ENCODE measurements around the gene RAB42. TPM values are rescaled to one million over a fixed set of nuclear protein-coding genes. Genes with fewer than 3 reads are reported as not detected.
A peak's percentile ranks its signal among the peaks of the same experiment; 100 is the strongest.
"Not testable (repeated sequence)": the region's sequence is repeated elsewhere in the genome, so short reads cannot be mapped to it uniquely, and the experiment has no call there.

The RAB42 gene
- polyA plus RNA-seq, 3 donors: 0.12 to 0.23 TPM; not detected in 1

DNA sequence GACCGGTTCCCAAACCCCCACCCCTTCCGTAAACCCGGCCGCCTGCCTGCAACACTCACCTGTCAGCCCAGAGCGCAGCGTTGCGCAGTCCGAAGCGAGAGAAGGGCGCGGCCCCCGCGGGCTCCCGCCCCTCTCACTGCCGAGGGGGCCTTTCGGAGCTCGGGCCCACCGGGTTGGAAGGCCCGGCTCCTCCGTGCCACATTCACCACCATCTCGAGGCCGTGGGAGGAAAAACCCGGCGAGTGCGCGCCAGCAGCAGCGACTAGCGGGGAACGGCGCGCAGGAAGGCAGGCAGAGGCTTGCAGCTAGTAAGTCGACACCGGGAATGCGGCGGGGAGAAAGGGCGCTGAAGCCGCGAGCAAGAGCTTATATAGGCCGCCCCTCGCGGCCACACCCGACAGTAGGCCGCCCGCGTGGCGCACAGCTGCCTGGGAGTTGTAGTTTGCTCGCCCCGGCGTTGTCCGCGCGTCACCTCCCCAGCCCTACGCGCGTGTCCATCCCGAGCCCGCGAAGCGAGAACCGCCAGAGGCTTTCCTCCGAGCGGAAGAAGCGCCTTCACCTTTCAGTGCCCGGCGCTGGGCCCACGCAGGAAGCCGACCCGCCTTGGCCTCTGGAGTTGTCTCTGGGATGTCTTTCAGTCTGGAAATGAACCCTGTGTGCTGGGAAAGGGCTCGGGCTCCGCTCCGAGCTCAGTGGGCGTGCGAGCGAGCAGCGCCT, 10.4 kb upstream of the RAB42 start:
- H2AFZ ChIP-seq (ENCODE audit: insufficient read depth, low read depth, low read length, poor library complexity, severe bottlenecking): peak overlapping the region; percentile 99
- peak overlapping the region; percentile 85 to 95 (median 93) for H3K27ac Mint-ChIP-seq
- H3K4me3 ChIP-seq (replicated peaks in 1 of 3; ENCODE audit: low read depth in 2 of 3, low read length in 3 of 3): peak overlapping the region; percentile 65 to 88 (median 82)
- TF ChIP-seq, protein P1, sequence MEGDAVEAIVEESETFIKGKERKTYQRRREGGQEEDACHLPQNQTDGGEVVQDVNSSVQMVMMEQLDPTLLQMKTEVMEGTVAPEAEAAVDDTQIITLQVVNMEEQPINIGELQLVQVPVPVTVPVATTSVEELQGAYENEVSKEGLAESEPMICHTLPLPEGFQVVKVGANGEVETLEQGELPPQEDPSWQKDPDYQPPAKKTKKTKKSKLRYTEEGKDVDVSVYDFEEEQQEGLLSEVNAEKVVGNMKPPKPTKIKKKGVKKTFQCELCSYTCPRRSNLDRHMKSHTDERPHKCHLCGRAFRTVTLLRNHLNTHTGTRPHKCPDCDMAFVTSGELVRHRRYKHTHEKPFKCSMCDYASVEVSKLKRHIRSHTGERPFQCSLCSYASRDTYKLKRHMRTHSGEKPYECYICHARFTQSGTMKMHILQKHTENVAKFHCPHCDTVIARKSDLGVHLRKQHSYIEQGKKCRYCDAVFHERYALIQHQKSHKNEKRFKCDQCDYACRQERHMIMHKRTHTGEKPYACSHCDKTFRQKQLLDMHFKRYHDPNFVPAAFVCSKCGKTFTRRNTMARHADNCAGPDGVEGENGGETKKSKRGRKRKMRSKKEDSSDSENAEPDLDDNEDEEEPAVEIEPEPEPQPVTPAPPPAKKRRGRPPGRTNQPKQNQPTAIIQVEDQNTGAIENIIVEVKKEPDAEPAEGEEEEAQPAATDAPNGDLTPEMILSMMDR (IDR thresholded peaks at IDR 0.05): no peak
- peaks cover 34% of the 10 kb centered on the region for H4K20me1 ChIP-seq (ENCODE audit: insufficient read depth, low read length)
- H3K36me3 Mint-ChIP-seq: peaks cover 27 to 29% of the 10 kb centered on the region in 2 donors
- H3K9me3 Mint-ChIP-seq: no peaks in the 10 kb centered on the region
- H3K27ac ChIP-seq (ENCODE audit: low read depth in 1 of 2, low read length in 2 of 2): peak overlapping the region; percentile 76 to 78
- H3K4me3 Mint-ChIP-seq: peak overlapping the region; percentile 93 to 94
- H3K9me3 ChIP-seq (replicated peaks in 1 of 2; ENCODE audit: control insufficient read depth in 1 of 2, insufficient read depth in 1 of 2, low read length in 2 of 2): no peaks in the 10 kb centered on the region
- no peaks in the 10 kb centered on the region for H3K27me3 ChIP-seq (ENCODE audit: control insufficient read depth in 2 of 2, insufficient read depth in 2 of 2, low read length in 2 of 2)
- peaks cover 25 to 34% of the 10 kb centered on the region in 2 donors for H3K4me1 ChIP-seq (ENCODE audit: control insufficient read depth in 1 of 2, insufficient read depth in 2 of 2, low read length in 2 of 2)
- intact Hi-C loops (cut with micrococcal nuclease): loop anchor here in 1 of 2 donors (5.0 kb wide), 2 partner anchors 61 to 74 kb away; partner anchors contain the start of genes RCC1 and TAF12
- DNase-seq: peak; percentile 93 to 96 (median 95)
- H3K27me3 Mint-ChIP-seq (ENCODE audit: low read depth in 3 of 3): peaks cover 0 to 3% (median 0%) of the 10 kb centered on the region in 3 donors
- H3K79me2 ChIP-seq (ENCODE audit: insufficient read depth, low read length): peaks cover 27% of the 10 kb centered on the region
- H3K4me1 Mint-ChIP-seq: peaks cover 48% of the 10 kb centered on the region
- peak overlapping the region; percentile 82 for H3K9ac ChIP-seq (ENCODE audit: insufficient read depth, low read length, poor library complexity, severe bottlenecking)
- under 1% methylated on average over 75 of the region's 75 CpGs for WGBS (ENCODE audit: insufficient coverage)
- peak overlapping the region; percentile 98 for H3K4me2 ChIP-seq (replicated peaks; ENCODE audit: extremely low read depth, low read length, poor library complexity, severe bottlenecking)
- peaks cover 21 to 34% of the 10 kb centered on the region in 2 donors for H3K36me3 ChIP-seq (replicated peaks in 1 of 2; ENCODE audit: control insufficient read depth in 1 of 2, insufficient read depth in 2 of 2, low read length in 2 of 2)

DNA sequence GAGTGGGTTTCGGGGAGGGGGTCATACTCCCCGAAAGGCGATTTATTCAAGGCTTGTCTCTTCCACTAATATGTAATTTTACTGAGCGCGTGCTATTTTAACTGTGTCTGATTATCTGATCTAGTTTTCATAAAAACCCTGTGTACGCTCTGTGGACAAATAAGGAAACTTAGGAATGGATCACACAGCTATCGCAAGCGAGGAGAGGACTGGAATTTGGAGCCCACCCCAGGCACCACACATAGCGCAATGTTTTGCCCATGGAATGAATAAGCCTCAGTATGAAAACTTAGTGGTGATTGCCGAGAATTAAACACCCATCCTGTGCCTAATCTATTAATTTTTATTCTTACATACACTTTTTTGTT, 9.8 kb upstream of the RAB42 start:
- H3K9me3 ChIP-seq (replicated peaks in 1 of 2; ENCODE audit: control insufficient read depth in 1 of 2, insufficient read depth in 1 of 2, low read length in 2 of 2): no peaks in the 10 kb centered on the region
- H3K27me3 ChIP-seq (ENCODE audit: control insufficient read depth in 2 of 2, insufficient read depth in 2 of 2, low read length in 2 of 2): no peaks in the 10 kb centered on the region
- peaks cover 34% of the 10 kb centered on the region for H4K20me1 ChIP-seq (ENCODE audit: insufficient read depth, low read length)
- 0% methylated on average over 2 of the region's 10 CpGs for WGBS (ENCODE audit: insufficient coverage)
- peak overlapping the region; percentile 98 for H3K4me2 ChIP-seq (replicated peaks; ENCODE audit: extremely low read depth, low read length, poor library complexity, severe bottlenecking)
- TF ChIP-seq, protein P1 (IDR thresholded peaks at IDR 0.05): no peak
- Mint-ChIP-seq H3K27me3 (ENCODE audit: low read depth in 3 of 3) (peaks cover 0 to 3% (median 0%) of the 10 kb centered on the region in 3 donors), H3K4me3 (peak overlapping the region; percentile 93 to 94), H3K27ac (peak overlapping the region; percentile 85 to 95 (median 93)), H3K9me3 (no peaks in the 10 kb centered on the region), H3K4me1 (peaks cover 46% of the 10 kb centered on the region), H3K36me3 (peaks cover 24 to 28% of the 10 kb centered on the region in 2 donors)
- peak overlapping the region; percentile 76 to 78 for H3K27ac ChIP-seq (ENCODE audit: low read depth in 1 of 2, low read length in 2 of 2)
- H3K36me3 ChIP-seq (replicated peaks in 1 of 2; ENCODE audit: control insufficient read depth in 1 of 2, insufficient read depth in 2 of 2, low read length in 2 of 2): peaks cover 21 to 29% of the 10 kb centered on the region in 2 donors
- H3K9ac ChIP-seq (ENCODE audit: insufficient read depth, low read length, poor library complexity, severe bottlenecking): peak overlapping the region; percentile 82
- no peak for DNase-seq
- intact Hi-C loops (cut with micrococcal nuclease): loop anchor here in 1 of 2 donors (5.0 kb wide), 2 partner anchors 60 to 75 kb away; partner anchors contain the start of genes RCC1 and TAF12
- H3K4me1 ChIP-seq (ENCODE audit: control insufficient read depth in 1 of 2, insufficient read depth in 2 of 2, low read length in 2 of 2): peaks cover 25 to 34% of the 10 kb centered on the region in 2 donors
- peaks cover 27% of the 10 kb centered on the region for H3K79me2 ChIP-seq (ENCODE audit: insufficient read depth, low read length)
- H2AFZ ChIP-seq (ENCODE audit: insufficient read depth, low read depth, low read length, poor library complexity, severe bottlenecking): peak overlapping the region; percentile 99
- peak overlapping the region; percentile 65 to 88 (median 82) for H3K4me3 ChIP-seq (replicated peaks in 1 of 3; ENCODE audit: low read depth in 2 of 3, low read length in 3 of 3)

DNA sequence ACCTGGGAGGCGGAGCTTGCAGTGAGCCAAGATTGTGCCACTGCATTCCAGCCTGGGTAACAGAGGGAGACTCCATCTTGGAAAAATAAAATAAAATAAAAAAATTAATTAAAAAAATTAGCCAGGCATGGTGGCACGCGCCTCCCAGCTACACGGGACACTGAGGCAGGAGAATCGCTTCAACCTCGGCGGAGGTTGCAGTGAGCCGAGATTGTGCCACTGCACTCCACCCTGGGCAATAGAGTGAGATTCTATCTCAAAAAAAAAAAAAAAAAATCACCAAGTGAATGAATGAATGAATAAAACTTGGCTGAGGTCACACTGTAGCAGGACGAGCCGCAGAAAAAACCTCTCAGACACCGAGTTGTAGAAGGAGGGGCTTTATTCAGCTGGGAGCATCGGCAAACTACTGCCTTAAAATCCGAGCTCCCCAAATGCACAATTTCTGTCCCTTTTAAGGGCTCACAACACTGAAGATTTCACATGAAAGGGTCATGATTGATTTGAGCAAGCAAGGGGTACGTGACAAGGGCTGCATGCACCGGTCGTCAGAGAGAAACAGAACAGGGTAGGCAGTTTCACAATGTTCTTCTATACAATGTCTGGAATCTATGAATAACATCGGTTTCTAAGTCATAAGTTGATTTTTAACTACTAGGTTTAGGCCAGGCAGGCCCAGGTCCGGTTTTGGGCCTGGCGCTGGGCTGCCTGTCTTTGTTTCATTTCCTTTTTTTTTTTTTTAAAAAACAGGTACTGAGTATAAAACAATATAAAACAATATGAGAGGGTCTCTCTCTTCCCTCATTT, 5.3 kb upstream of the RAB42 start:
- H3K4me3 Mint-ChIP-seq; H3K27me3 Mint-ChIP-seq (ENCODE audit: low read depth in 3 of 3); H3K4me2 ChIP-seq (replicated peaks; ENCODE audit: extremely low read depth, low read length, poor library complexity, severe bottlenecking); H3K79me2 ChIP-seq (ENCODE audit: insufficient read depth, low read length); H4K20me1 ChIP-seq (ENCODE audit: insufficient read depth, low read length); H3K9me3 ChIP-seq (replicated peaks in 1 of 2; ENCODE audit: control insufficient read depth in 1 of 2, insufficient read depth in 1 of 2, low read length in 2 of 2); H3K36me3 Mint-ChIP-seq; H3K4me3 ChIP-seq (replicated peaks in 1 of 3; ENCODE audit: low read depth in 2 of 3, low read length in 3 of 3); H3K27me3 ChIP-seq (ENCODE audit: control insufficient read depth in 2 of 2, insufficient read depth in 2 of 2, low read length in 2 of 2); H3K36me3 ChIP-seq (replicated peaks in 1 of 2; ENCODE audit: control insufficient read depth in 1 of 2, insufficient read depth in 2 of 2, low read length in 2 of 2); H3K9ac ChIP-seq (ENCODE audit: insufficient read depth, low read length, poor library complexity, severe bottlenecking); H2AFZ ChIP-seq (ENCODE audit: insufficient read depth, low read depth, low read length, poor library complexity, severe bottlenecking); DNase-seq; H3K27ac ChIP-seq (ENCODE audit: low read depth in 1 of 2, low read length in 2 of 2); H3K9me3 Mint-ChIP-seq; intact Hi-C loops (cut with micrococcal nuclease): not testable (repeated sequence)
- Mint-ChIP-seq H3K4me1 (peaks cover 25% of the 10 kb centered on the region), H3K27ac (peak overlapping the region in 1 of 7 donors; percentile 46)
- 75% methylated on average over 4 of the region's 19 CpGs for WGBS (ENCODE audit: insufficient coverage)
- H3K4me1 ChIP-seq (ENCODE audit: control insufficient read depth in 1 of 2, insufficient read depth in 2 of 2, low read length in 2 of 2): peaks cover 22 to 32% of the 10 kb centered on the region in 2 donors

Data from CD14-positive monocyte (primary cell).